IMR-90 (cell line): ENCODE results near the gene KCNMA1. TPM values are rescaled to one million over a fixed set of nuclear protein-coding genes. Genes with fewer than 3 reads are reported as not detected.

ENCODE experiments used
- ATAC-seq: fragments of 200-7000 bp; cut with Tn5 transposase; 2 replicates; pipeline ENCODE4 v1.9.1; 2020; ENCODE audit warnings: low read depth, mild to moderate bottlenecking, moderate library complexity
- BruUV-seq: library from RNA; stranded (reverse); fragments of 400-500 nt; replicated peaks from 2 replicates; lab custom pipeline; 2021; lab: Mats Ljungman, UMichigan
- CTCF ChIA-PET: fragments of 300-600 bp; formaldehyde crosslinking; extraction: SDS; loops from one replicate; lab custom pipeline; 2021; ENCODE audit warnings: antibody characterized with exemption; lab: Yijun Ruan, JAX
- POLR2A ChIA-PET: fragments of 300-600 bp; sonication (Branson Sonifier 250); formaldehyde crosslinking; loops from one replicate; lab custom pipeline; 2022; ENCODE audit warnings: antibody characterized with exemption; ENCODE audit not compliant: unreplicated experiment; lab: Charles Lee
- DNase-seq: peaks from one replicate; pipeline ENCODE4 v3.0.0; 2013
- H2AFZ ChIP-seq: replicated peaks from 2 replicates; pipeline ENCODE3; 2013; ENCODE audit warnings: low read length, mild to moderate bottlenecking; ENCODE audit not compliant: poor library complexity
- H2AK5ac ChIP-seq: 2 replicates; pipeline ENCODE4 v1.6.1; 2013; ENCODE audit warnings: low read depth, low read length, inconsistent platforms
- H2AK9ac ChIP-seq: replicated peaks from 2 replicates; pipeline ENCODE3; 2013; ENCODE audit warnings: mild to moderate bottlenecking, low read depth, low read length, moderate library complexity; ENCODE audit not compliant: poor library complexity
- H2BK120ac ChIP-seq: 2 replicates; pipeline ENCODE4 v1.6.1; 2013; ENCODE audit warnings: low read depth, low read length, inconsistent platforms
- H2BK15ac ChIP-seq: 3 replicates; pipeline ENCODE4 v1.6.1; 2013; ENCODE audit warnings: low read depth, low read length, inconsistent platforms
- H2BK20ac ChIP-seq: 2 replicates; pipeline ENCODE4 v1.6.1; 2013; ENCODE audit warnings: low read depth, mild to moderate bottlenecking, inconsistent platforms, low read length, moderate library complexity
- H2BK5ac ChIP-seq: 2 replicates; pipeline ENCODE4 v1.6.1; 2013; ENCODE audit warnings: mild to moderate bottlenecking, low read depth, low read length, inconsistent platforms; ENCODE audit not compliant: poor library complexity, severe bottlenecking
- H3K14ac ChIP-seq: replicated peaks from 2 replicates; pipeline ENCODE4 v1.6.1; 2013; ENCODE audit warnings: low read depth, low read length, inconsistent platforms
- H3K18ac ChIP-seq: 2 replicates; pipeline ENCODE4 v1.6.1; 2013; ENCODE audit warnings: low read depth, low read length, control low read depth
- H3K23ac ChIP-seq: 2 replicates; pipeline ENCODE4 v1.6.1; 2013; ENCODE audit warnings: low read depth, low read length, inconsistent platforms
- H3K27ac ChIP-seq: 2 replicates; pipeline ENCODE4 v1.5.1; 2013; ENCODE audit warnings: mild to moderate bottlenecking, control low read depth, low read length; ENCODE audit not compliant: insufficient read depth
- H3K27me3 ChIP-seq: 2 replicates; pipeline ENCODE4 v1.6.1; 2013; ENCODE audit warnings: low read length; ENCODE audit not compliant: control insufficient read depth, insufficient read depth
- H3K36me3 ChIP-seq: 2 replicates; pipeline ENCODE4 v1.6.1; 2013; ENCODE audit warnings: low read length, mixed read lengths; ENCODE audit not compliant: control insufficient read depth, insufficient read depth
- H3K4ac ChIP-seq: 2 replicates; pipeline ENCODE4 v1.6.1; 2013; ENCODE audit warnings: low read depth, low read length, inconsistent platforms
- H3K4me1 ChIP-seq: 2 replicates; pipeline ENCODE4 v1.6.1; 2013; ENCODE audit warnings: low read length, mixed read lengths; ENCODE audit not compliant: control insufficient read depth, insufficient read depth
- H3K4me2 ChIP-seq: 2 replicates; pipeline ENCODE4 v1.6.1; 2013; ENCODE audit warnings: low read depth, mild to moderate bottlenecking, control low read depth, low read length, moderate library complexity
- H3K4me3 ChIP-seq: 2 replicates; pipeline ENCODE4 v1.5.1; 2013; ENCODE audit warnings: low read depth, mild to moderate bottlenecking, control low read depth, low read length, moderate library complexity; ENCODE audit not compliant: insufficient read depth
- H3K56ac ChIP-seq: 2 replicates; pipeline ENCODE4 v1.6.1; 2013; ENCODE audit warnings: low read length, inconsistent platforms; ENCODE audit not compliant: insufficient read depth; ENCODE audit errors: extremely low read depth
- H3K79me1 ChIP-seq, 2 experiments: 2 replicates each; pipeline ENCODE4 v1.6.1; 2013; ENCODE audit warnings: low read length in 2 of 2, inconsistent platforms in 1 of 2, low read depth in 1 of 2
- H3K9ac ChIP-seq: 2 replicates; pipeline ENCODE4 v1.6.1; 2013; ENCODE audit warnings: low read depth, low read length, control low read depth
- H3K9me1 ChIP-seq: 2 replicates; pipeline ENCODE4 v1.6.1; 2013; ENCODE audit warnings: low read length, inconsistent platforms; ENCODE audit not compliant: insufficient read depth
- H3K9me3 ChIP-seq: 2 replicates; pipeline ENCODE4 v1.6.1; 2013; ENCODE audit warnings: low read length; ENCODE audit not compliant: control insufficient read depth, insufficient read depth
- H4K20me1 ChIP-seq: 2 replicates; pipeline ENCODE4 v1.6.1; 2013; ENCODE audit warnings: low read length, inconsistent platforms; ENCODE audit not compliant: insufficient read depth
- H4K5ac ChIP-seq: 2 replicates; pipeline ENCODE4 v1.6.1; 2013; ENCODE audit warnings: mild to moderate bottlenecking, low read depth, low read length, control low read depth
- H4K8ac ChIP-seq, 2 experiments: 2 replicates each; pipeline ENCODE4 v1.6.1; 2013; ENCODE audit warnings: low read depth in 2 of 2, low read length in 2 of 2, control low read depth in 1 of 2, inconsistent platforms in 1 of 2
- H4K91ac ChIP-seq: 2 replicates; pipeline ENCODE4 v1.6.1; 2013; ENCODE audit warnings: low read depth, low read length, inconsistent platforms; ENCODE audit not compliant: insufficient read depth
- BHLHE40 ChIP-seq: fragments of 150-350 bp; IDR thresholded peaks from 2 replicates; pipeline ENCODE4 v1.6.1; 2016; ENCODE audit warnings: mild to moderate bottlenecking, low read depth, low read length
- RCOR1 ChIP-seq: IDR thresholded peaks from 2 replicates; pipeline ENCODE4 v1.6.1; 2012; ENCODE audit warnings: mild to moderate bottlenecking, low read length, improper control_type of control experiment; ENCODE audit not compliant: insufficient replicate concordance
- WGBS, 2 experiments: methylation state at CpG; one replicate each; pipeline versions ENCODE4 v1.1.5 to v1.1.7; 2013; ENCODE audit warnings: missing lambda C conversion rate in 2 of 2; ENCODE audit not compliant: insufficient read length in 1 of 2; ENCODE audit errors: extremely low coverage in 2 of 2; 5-methylcytosine and 5-hydroxymethylcytosine counted together
- dilution Hi-C: fragments of 300-500 bp; cut with HindIII; formaldehyde crosslinking; loops from one replicate; pipeline ENCODE4 v1.14.3; 2018; ENCODE audit warnings: low sequenced_read_pairs; ENCODE audit not compliant: unreplicated experiment
- in situ Hi-C: fragments of 300-500 bp; cut with MboI; formaldehyde crosslinking; loops from 3 replicates; pipeline ENCODE4 v1.14.3; 2019; ENCODE audit warnings: low sequenced_read_pairs, inconsistent platforms, mixed read lengths
- intact Hi-C: fragments of 100-400 bp; cut with micrococcal nuclease; formaldehyde crosslinking; loops from 2 replicates; pipeline ENCODE4 v1.10.0; 2022
- polyA plus RNA-seq, 3 experiments: library from polyadenylated mRNA; depleted of rRNA; stranded (reverse); fragments of >200 nt; gene quantifications; 2 replicates each; pipeline ENCODE4 v1.2.3, GENCODE V29; 2012; ENCODE audit warnings: low replicate concordance in 1 of 3
- total RNA-seq: library from RNA; depleted of rRNA; stranded (reverse); fragments of >200 nt; gene quantifications from 2 replicates; pipeline ENCODE4 v1.2.3, GENCODE V29; 2012

The KCNMA1 gene
- total and polyA plus RNA-seq, 2 of the 4 experiments (the other 2 are of a cell fraction): 25.6 to 29.6 TPM

DNA sequence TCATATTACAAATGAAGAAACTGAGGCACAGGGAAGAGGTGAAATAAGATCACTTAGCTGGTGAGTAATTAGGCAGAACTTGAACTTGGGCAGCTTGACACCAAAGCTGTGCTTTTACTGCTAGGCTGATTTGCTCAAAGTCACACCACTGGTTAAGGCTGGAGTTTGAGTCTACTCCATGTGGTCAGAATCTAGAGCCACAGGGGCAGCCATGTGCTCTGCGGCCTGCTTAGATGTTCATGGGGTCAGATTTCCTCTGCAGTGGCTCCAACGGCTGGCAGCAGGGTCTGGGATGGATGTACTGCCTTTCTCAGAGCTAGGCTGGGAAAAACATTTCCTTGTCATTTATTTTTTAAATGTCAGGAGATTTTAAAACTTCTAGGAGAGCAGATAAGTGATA is 417.5 kb downstream of the KCNMA1 start:
- Histone ChIP-seq H4K8ac (no peak overlapping the region), H3K4me3 (no peak overlapping the region), H4K5ac (peak overlapping the region; percentile 6; the same call in 1 of the 2 replicates), H3K4me1 (peaks cover 3% of the 10 kb centered on the region; the same call in 1 of the 2 replicates), H3K4me2 (no peak overlapping the region), H3K9me3 (no peaks in the 10 kb centered on the region), H3K14ac (no peak overlapping the region), H2BK20ac (no peak overlapping the region), H3K23ac (no peak overlapping the region), H3K56ac (no peak overlapping the region), H4K20me1 (no peaks in the 10 kb centered on the region), H3K79me1 (no peaks in the 10 kb centered on the region; a peak in 1 of 4 replicates), H3K9me1 (no peaks in the 10 kb centered on the region), H2BK15ac (no peak overlapping the region), H2AK9ac (no peak overlapping the region), H2BK5ac (no peak overlapping the region), H4K91ac (no peak overlapping the region), H3K9ac (no peak overlapping the region), H3K4ac (no peak overlapping the region), H3K36me3 (no peaks in the 10 kb centered on the region), H3K27ac (no peak overlapping the region), H2AK5ac (no peak overlapping the region), H2AFZ (no peak overlapping the region), H2BK120ac (no peak overlapping the region), H3K27me3 (no peaks in the 10 kb centered on the region), H3K18ac (no peak overlapping the region)
- DNase-seq (no peak), ATAC-seq (no peak)
- no CpG with 5 or more reads among the region's 2 CpGs for WGBS, 2 experiments
- in situ Hi-C loops: no loop called here
- BruUV-seq: no TSS peak
- CTCF ChIA-PET: no interaction called here
- dilution Hi-C loops: no loop called here
- POLR2A ChIA-PET: no interaction called here
- intact Hi-C loops: no loop called here
- TF ChIP-seq BHLHE40 (no peak), RCOR1 (no peak)
